22Rv1 (cell line): Measurements from ENCODE around the gene WBP1L.
"Not testable (repeated sequence)": the region's sequence is repeated elsewhere in the genome, so short reads cannot be mapped to it uniquely, and the experiment has no call there.

Experiments
- H3K27ac ChIP-seq: fragments of 450-650 bp; 2 replicates; pipeline ENCODE4 v1.5.1; 2017
- ZFX ChIP-seq: fragments of 450-650 bp; IDR thresholded peaks from 2 replicates; pipeline ENCODE4 v1.6.1; 2017; ENCODE audit warnings: antibody characterized with exemption, borderline replicate concordance
- TF ChIP-seq, protein P1 (sequence below): fragments of 450-650 bp; IDR thresholded peaks from 2 replicates; pipeline ENCODE4 v1.5.1; 2017; ENCODE audit warnings: mild to moderate bottlenecking

Gene WBP1L

DNA sequence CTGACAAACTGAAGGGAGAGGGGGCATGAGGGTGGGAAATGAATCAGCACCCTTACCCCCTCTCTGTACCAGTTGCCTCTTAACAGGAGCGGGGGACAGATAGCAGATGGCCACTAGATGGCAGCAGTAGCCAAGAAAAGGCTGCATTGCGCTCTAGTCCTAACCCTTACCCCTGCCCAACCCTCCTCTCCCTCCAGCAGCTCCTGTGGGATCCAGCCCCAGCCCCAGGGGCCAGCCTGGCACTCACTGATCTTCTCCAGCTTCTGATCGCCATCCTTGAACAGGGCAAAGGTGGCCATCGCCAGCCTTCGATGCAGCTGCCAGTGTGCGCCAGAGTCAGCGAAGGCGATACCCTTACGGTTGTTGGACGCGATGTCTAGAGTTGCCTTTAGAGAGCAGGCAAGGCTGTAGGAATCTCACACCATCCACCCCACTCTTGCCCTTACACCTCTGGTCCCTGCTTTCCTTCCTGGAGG, 91.3 kb downstream of the WBP1L start:
- TF ChIP-seq ZFX: no peak
- TF ChIP-seq, protein P1, sequence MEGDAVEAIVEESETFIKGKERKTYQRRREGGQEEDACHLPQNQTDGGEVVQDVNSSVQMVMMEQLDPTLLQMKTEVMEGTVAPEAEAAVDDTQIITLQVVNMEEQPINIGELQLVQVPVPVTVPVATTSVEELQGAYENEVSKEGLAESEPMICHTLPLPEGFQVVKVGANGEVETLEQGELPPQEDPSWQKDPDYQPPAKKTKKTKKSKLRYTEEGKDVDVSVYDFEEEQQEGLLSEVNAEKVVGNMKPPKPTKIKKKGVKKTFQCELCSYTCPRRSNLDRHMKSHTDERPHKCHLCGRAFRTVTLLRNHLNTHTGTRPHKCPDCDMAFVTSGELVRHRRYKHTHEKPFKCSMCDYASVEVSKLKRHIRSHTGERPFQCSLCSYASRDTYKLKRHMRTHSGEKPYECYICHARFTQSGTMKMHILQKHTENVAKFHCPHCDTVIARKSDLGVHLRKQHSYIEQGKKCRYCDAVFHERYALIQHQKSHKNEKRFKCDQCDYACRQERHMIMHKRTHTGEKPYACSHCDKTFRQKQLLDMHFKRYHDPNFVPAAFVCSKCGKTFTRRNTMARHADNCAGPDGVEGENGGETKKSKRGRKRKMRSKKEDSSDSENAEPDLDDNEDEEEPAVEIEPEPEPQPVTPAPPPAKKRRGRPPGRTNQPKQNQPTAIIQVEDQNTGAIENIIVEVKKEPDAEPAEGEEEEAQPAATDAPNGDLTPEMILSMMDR: peak; percentile 81
- no peak overlapping the region for H3K27ac ChIP-seq

DNA sequence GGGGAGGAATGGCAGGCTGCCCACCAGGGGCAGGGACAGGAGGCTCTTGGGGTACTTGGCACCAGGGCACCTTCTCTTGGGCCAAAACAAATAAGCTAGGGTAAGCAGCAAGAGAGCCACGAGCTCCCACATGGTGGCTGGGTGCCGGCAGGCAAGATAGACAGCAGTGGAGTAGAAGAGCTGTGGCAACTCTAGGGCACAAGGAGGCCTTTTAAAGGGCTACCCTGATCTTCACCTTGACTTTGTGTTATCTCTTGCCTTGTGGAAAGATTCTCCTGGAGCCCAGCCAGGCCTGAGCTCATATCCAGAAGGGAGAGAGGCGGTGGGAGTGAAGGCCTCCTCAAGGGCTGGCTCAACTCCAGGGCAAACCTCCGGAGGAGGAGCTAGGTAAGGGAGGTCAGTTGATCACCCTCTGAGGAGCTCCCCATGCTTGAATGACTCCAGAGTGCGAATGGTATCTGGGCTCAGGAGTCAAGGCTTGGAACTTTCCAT, 93.5 kb downstream of the WBP1L start, which contains the start of gene CYP17A1:
TSS of gene CYP17A1 (minus strand) at position 184 of the 492 bp plus-strand sequence. CDS start at position 132, 52 bp downstream.
- TF ChIP-seq, protein P1: no peak
- no peak for TF ChIP-seq ZFX
- no peak within 1 kb of the TSS for H3K27ac ChIP-seq

DNA sequence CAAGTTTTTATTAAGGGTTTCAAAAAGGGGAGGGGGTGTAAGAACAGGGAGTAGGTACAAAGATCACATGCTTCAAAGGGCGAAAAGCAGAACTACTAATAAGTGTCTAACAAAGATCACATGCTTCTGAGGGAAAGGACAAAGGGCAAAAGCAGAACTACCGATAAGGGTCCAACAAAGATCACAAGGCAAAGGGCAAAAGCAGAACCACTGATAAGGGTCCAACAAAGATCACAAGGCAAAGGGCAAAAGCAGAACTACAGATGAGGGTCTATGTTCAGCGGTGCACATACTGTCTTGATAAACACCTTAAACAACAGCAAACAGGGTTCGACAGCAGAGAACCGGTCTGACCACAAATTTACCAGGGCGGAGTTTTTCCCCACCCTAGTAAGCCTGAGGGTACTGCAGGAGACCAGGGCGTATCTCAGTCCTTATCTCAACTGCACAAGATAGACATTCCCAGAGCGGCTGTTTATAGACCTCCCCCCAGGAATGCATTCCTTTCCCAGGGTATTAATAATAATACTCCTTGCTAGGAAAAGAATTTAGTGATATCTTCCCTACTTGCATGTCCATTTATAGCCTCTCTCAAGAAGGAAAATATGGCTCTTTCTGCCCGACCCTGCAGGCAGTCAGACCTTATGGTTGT, 94.7 kb downstream of the WBP1L start:
- H3K27ac ChIP-seq: not testable (repeated sequence)

DNA sequence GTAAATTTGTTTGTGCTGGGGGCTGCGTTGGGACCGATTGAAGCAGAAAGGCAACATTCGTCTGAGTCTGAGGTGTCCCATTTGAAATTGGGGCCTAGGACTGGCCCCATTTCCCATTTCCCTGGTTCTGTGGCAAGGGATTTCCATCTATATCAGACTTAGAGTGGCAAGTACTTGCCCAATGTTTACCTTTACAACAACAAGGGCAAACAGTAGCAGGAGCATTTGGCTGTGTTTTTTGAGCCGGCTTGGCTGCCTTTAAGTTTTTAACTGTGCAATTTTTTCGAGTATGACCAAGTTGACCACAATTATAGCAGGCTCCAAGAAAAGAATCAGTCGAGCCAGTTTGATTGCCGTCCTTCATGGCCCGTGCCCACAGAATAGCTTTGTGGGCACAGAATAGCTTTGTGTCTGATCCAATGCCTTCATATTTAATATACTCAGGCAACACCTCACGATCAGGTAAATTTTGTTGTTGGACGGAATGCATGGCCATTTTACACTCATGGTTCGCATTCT, 98.1 kb downstream of the WBP1L start:
- TF ChIP-seq, protein P1: no peak
- TF ChIP-seq ZFX: no peak
- H3K27ac ChIP-seq: no peak overlapping the region

DNA sequence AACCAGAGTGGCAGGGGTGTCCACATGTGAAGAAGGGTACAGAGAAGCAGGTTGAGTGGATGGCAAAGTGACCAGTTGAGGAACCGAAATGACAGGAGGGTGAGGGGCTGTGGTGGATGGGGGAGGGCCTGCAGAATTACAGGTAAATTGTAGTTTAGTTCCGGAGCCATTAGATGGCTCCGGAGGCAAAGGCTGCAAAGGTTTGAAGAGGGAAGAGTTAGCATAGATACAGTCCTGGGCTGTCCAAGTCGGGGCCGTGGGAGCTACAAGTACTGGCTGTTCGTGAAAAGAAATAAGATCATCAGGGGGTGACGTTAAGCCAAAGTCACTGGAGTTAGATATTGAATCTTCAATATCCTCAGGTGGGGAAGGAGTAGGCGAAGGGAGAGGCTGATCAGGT, 99.4 kb downstream of the WBP1L start:
- H3K27ac ChIP-seq: not testable (repeated sequence)

DNA sequence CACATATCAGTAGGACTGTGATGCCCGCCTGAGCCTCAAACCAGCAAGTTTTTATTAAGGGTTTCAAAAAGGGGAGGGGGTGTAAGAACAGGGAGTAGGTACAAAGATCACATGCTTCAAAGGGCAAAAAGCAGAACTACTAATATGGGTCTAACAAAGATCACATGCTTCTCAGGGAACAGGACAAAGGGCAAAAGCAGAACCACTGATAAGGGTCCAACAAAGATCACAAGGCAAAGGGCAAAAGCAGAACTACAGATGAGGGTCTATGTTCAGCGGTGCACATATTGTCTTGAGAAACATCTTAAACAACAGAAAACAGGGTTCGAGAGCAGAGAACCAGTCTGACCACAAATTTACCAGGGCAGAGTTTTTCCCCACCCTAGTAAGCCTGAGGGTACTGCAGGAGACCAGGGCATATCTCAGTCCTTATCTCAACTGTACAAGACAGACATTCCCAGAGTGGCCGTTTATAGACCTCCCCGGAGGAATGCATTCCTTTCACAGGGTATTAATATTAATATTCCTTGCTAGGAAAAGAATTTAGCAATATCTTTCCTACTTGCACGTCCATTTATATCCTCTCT, 100.5 kb downstream of the WBP1L start:
- not testable (repeated sequence) for H3K27ac ChIP-seq

DNA sequence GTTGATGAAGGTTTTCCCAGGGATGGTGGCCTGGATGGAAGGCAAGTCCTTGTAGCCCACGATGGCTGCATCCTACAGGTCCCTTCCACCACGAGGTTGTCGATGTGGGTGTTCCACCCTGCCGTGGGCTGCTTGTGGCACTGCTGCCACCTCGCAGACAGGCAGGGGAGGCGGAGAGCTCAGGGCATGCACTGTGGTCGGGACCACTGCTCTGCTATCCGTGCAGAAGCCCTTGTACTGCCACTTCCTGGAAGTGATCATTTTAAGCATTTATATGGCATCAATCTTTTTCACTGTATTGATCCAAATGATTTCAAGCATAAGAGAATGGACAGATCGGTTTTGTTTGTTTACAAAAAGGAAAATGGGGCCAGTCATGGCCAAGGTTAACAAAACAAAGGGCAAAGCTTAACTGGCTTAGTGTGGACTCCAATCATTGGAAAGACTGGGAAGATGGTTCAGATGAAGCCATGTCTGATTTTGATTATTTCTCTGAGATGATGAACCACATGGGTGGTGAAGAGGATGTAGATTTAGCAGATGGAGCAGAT, 101.7 kb downstream of the WBP1L start:
- H3K27ac ChIP-seq: no peak overlapping the region
- no peak for TF ChIP-seq ZFX
- TF ChIP-seq, protein P1: no peak

DNA sequence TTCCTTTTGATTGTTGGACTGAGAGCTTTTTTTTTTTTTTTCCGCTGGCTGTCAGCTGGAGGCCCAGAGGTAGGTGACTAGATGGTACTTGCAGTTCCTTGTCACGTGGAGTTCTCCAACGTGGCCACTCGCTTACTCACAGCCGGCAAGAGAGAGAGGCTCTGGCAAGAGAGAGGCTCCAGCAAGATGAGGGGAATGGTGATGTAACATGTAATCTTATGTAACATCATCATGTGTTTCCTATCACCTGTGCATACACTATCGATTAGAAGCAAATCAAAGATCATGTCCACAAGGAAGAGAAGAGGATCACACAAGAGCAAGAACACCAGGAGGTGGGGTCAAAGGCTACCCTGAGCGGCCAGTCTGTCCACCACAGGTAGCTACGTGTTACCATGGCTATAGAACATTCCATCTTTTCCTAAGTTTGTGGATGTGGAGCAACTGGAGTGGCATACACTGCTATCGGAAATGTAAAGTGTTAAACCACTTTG, 106.3 kb downstream of the WBP1L start:
- TF ChIP-seq, protein P1: no peak
- no peak for TF ChIP-seq ZFX
- H3K27ac ChIP-seq: no peak overlapping the region

DNA sequence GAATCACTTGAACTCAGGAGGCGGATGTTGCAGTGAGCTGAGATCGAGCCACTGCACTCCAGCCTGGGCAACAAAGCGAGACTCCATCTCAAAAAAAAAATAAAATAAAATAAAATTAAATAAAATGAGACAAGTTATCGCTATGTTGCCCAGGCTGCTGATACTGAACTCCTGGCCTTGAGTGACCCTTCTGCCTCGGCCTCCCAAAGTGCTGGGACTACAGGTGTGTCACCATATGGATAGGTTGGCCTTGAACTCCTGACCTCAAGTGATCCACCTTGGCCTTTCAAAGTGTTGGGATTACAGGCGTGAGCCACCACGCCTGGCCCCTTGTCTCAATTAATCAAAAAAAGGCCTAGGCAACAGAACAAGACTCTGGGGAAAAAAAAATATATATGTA, 109.5 kb downstream of the WBP1L start:
- not testable (repeated sequence) for H3K27ac ChIP-seq

DNA sequence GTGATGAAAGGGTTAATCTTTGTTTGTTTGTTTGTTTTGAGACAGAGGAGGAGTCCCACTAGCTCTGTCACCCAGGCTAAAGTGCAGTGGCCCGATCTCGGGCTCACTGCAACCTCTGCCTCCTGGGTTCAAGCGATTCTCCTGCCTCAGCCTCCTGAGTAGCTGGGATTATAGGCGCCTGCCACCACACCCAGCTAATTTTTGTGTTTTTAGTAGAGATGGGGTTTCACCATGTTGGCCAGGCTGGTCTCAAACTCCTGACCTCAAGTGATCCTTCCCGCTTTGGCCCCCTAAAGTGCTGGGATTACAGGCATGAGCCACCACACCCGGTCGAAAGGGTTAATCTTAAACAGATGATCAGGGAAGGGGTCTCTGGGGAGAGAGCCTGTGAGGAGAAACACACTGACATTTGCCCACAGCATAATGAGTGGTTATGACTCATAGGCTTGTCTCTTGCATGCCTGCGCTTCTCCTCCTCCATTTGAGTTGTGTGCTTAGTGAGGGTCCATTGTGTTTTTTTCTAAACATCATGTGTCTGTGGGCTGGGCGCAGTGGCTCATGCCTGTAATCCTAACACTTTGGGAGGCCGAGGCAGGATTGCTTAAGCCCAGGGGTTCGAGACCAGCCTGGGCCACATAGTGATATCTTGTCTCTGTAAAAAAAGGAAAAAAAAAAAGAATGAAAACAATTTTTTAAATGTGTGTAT, 112.1 kb downstream of the WBP1L start:
- not testable (repeated sequence) for H3K27ac ChIP-seq
